Mesothelial cell of epicardium (in vitro differentiated cells): ENCODE measurements around the gene PRDM16. TPM values are rescaled to one million over a fixed set of nuclear protein-coding genes. Genes with fewer than 3 reads are reported as not detected.

Experiments
- DNase-seq, 2 experiments: peaks; one replicate each; pipeline ENCODE4 v3.0.0; 2021; ENCODE audit warnings: low spot score in 2 of 2; ENCODE audit not compliant: unreplicated experiment in 2 of 2
- H3K27ac Mint-ChIP-seq: 2 replicates; pipeline ENCODE4 v1.8.0; 2021; ENCODE audit warnings: mixed read lengths
- H3K27me3 Mint-ChIP-seq: 2 replicates; pipeline ENCODE4 v1.8.0; 2021; ENCODE audit warnings: low read depth, mixed read lengths
- H3K36me3 Mint-ChIP-seq: 2 replicates; pipeline ENCODE4 v1.8.0; 2021; ENCODE audit warnings: mixed read lengths
- H3K4me1 Mint-ChIP-seq: 2 replicates; pipeline ENCODE4 v1.8.0; 2021; ENCODE audit warnings: mixed read lengths
- H3K4me3 Mint-ChIP-seq: 2 replicates; pipeline ENCODE4 v1.8.0; 2021; ENCODE audit warnings: mild to moderate bottlenecking, moderate library complexity, mixed read lengths
- H3K9me3 Mint-ChIP-seq: 2 replicates; pipeline ENCODE4 v1.8.0; 2021; ENCODE audit warnings: mixed read lengths
- CTCF ChIP-seq: fragments of 200-600 bp; sonication (generic); IDR thresholded peaks from one replicate; pipeline ENCODE4 v1.5.0; 2021; ENCODE audit warnings: antibody characterized with exemption; ENCODE audit not compliant: unreplicated experiment
- total RNA-seq: library from RNA; stranded (reverse); gene quantifications from 3 replicates; pipeline ENCODE4 v1.2.1, GENCODE V29; 2021

The PRDM16 gene
- total RNA-seq, 1 donor from 2014 or later = 1.4 TPM

DNA sequence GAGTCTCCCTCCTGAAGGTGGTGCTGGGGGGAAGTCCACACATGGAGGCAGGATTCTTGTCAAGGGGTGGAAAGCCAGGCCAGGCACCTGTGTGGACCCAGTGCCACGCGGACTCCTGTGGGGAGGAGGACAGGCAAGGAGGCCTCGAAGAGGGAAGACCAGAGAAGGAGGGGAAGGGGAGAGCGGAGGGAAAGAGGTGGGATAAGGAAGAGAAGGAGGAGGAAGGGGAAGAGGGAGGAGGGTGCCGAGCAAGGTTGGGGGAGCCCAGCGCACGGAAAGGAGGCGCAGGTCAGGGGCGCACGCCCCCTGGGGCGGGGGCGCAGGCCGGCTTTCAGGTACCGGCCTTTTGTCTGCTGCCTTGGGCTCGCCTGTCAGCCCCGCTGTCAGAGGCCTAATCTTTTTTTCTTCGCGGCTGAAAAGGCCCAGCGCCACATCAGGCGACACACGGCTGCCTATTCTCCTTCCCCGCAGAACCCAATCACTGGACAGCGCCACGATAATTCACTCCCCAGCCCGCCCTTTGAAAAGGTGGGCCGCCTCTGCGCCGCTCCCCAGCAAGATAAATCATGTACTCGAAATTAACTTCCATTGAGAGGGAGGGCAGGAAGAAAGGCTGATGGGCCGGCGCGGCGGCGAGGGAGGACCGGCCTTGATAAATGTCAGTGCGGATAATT lies 42.5 kb downstream of the PRDM16 start:
- peaks cover 12% of the 10 kb centered on the region for H3K4me1 Mint-ChIP-seq
- TF ChIP-seq CTCF = no peak
- H3K36me3 Mint-ChIP-seq = peaks cover 2% of the 10 kb centered on the region
- peaks cover 11% of the 10 kb centered on the region for H3K27me3 Mint-ChIP-seq
- peak overlapping the region; percentile 5 for H3K27ac Mint-ChIP-seq
- DNase-seq = no peak
- H3K4me3 Mint-ChIP-seq = no peak overlapping the region
- peaks cover 11% of the 10 kb centered on the region for H3K9me3 Mint-ChIP-seq

DNA sequence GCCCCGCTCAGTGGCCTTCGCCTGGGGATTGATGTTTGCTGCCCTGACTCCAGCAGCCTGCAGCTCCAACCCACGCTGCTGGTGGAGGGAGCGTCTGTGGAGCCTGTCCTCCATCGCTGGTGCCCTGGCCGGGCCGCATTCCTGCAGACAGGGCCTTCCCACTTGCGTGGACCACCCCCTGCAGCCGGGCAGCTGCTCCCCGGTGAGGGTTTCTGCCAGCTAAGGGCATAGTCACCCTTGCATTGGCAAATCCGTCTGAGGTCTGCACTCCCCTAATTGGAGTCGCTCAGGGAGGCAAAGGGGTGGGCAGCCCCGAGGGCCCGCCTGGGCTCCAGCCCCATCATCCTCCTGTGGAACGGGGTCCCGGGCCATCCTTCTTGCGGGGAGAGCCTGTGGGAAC lies 43.5 kb downstream of the PRDM16 start:
- Mint-ChIP-seq H3K4me1 (peaks cover 12% of the 10 kb centered on the region), H3K9me3 (peaks cover 10% of the 10 kb centered on the region), H3K27ac (no peak overlapping the region), H3K36me3 (peaks cover 2% of the 10 kb centered on the region), H3K27me3 (peaks cover 11% of the 10 kb centered on the region), H3K4me3 (no peak overlapping the region)
- no peak for TF ChIP-seq CTCF
- DNase-seq = no peak

DNA sequence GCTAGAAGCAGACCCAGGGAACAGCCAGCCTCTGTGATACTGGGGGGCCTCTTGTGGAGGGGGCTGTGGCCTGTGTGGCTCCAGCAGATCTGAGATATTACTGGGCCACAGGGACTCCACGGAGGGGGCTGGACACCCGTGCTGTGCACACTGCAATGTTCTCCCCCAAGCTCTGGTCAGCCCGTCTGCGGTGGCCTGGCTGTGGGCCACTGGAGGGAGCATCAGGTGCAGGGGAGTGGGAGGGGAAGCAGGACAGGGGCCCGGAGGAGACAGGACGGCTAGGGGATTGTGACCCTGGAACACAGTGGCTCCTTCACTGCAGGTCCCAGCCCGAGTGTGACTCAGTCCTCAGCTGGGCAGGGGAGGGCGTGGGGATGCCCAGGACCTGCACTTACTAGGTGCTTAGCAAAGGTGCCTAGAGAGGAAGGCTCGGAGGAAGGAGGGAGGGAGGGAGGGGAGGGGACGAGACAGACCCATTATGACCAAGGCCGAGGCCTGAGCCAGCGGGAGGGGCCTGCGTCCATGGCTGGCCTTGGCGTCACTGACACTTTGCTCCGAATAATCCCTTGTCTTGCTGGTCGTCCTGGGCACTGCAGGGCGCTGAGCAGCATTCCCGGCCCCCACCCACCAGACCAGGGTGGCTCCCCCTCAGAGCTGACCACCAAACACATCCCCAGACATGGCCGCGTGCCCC lies 44.2 kb downstream of the PRDM16 start:
- DNase-seq = no peak
- peaks cover 12% of the 10 kb centered on the region for H3K4me1 Mint-ChIP-seq
- no peak overlapping the region for H3K27ac Mint-ChIP-seq
- no peak overlapping the region for H3K4me3 Mint-ChIP-seq
- peaks cover 4% of the 10 kb centered on the region for H3K9me3 Mint-ChIP-seq
- TF ChIP-seq CTCF = no peak
- H3K27me3 Mint-ChIP-seq = peaks cover 11% of the 10 kb centered on the region
- peaks cover 2% of the 10 kb centered on the region for H3K36me3 Mint-ChIP-seq

- Mint-ChIP-seq H3K27ac (peak overlapping the region; percentile 16), H3K36me3 (no peaks in the 10 kb centered on the region), H3K4me1 (peaks cover 12% of the 10 kb centered on the region), H3K4me3 (no peak overlapping the region), H3K9me3 (no peaks in the 10 kb centered on the region), H3K27me3 (peaks cover 10% of the 10 kb centered on the region)
- DNase-seq = no peak
- no peak for TF ChIP-seq CTCF
These were observed 44.7 kb downstream of the PRDM16 start for GRCh38 chr1:3113741-3114056.

DNA sequence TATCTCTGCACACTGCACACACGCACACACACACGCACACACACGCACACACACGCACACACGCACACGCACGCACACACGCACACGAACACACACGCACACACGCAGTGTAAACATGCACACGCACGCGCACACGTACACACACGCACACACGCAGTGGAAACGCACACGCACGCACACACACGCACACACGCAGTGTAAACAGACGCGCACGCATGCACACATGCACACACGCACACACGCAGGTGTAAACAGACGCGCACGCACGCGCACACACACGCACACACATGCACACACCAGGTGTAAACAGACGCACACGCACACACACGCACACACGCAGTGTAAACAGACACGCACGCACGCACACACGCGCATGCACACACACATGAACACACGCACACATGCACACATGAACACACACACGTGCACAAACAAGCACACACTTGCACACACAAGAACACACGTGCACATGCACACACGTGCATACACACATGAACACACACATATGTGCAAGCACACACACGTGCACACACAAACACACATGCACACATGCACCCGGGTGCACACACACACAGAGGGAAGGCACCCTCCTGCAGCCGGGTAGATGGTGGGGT lies 45.2 kb downstream of the PRDM16 start:
- Mint-ChIP-seq H3K27me3 (peaks cover 8% of the 10 kb centered on the region), H3K9me3 (no peaks in the 10 kb centered on the region), H3K4me1 (peaks cover 12% of the 10 kb centered on the region), H3K4me3 (no peak overlapping the region), H3K27ac (no peak overlapping the region), H3K36me3 (no peaks in the 10 kb centered on the region)
- TF ChIP-seq CTCF = no peak
- DNase-seq = no peak
